Measurements from ENCODE around the gene GRSF1.

GRSF1 gene

GRCh38 chr4:70788733-70789132 lies 51.0 kb downstream of the GRSF1 start:
- no peak for DNase-seq

GRCh38 chr4:70787496-70787895 lies 52.2 kb downstream of the GRSF1 start:
- H3K9me3 ChIP-seq (ENCODE audit: insufficient read depth, low read length, severe bottlenecking): no peaks in the 10 kb centered on the region
- DNase-seq (no peak), ATAC-seq (ENCODE audit: insufficient read depth, low read depth) (no peak)
- H3K27me3 ChIP-seq (ENCODE audit: insufficient read depth, low read length, poor library complexity): no peaks in the 10 kb centered on the region
- no peak overlapping the region for H3K27ac ChIP-seq (ENCODE audit: low read length)
- H3K36me3 ChIP-seq (ENCODE audit: insufficient read depth, low read length): peaks cover 94% of the 10 kb centered on the region
- TF ChIP-seq EZH2 (IDR thresholded peaks at IDR 0.05; ENCODE audit: borderline replicate concordance, low read depth, low read length, severe bottlenecking) (no peak), CTCF (IDR thresholded peaks at IDR 0.05; ENCODE audit: borderline replicate concordance, extremely low read depth, low read length, poor library complexity, severe bottlenecking) (no peak)
- no peak overlapping the region for H2AFZ ChIP-seq (ENCODE audit: low read depth, low read length)
- H3K4me2 ChIP-seq (ENCODE audit: insufficient read depth, low read length): no peak overlapping the region
- H3K79me2 ChIP-seq (ENCODE audit: insufficient read depth, low read length): no peaks in the 10 kb centered on the region; the same call in 1 of the 2 replicates
- no peak overlapping the region for H3K9ac ChIP-seq (ENCODE audit: low read depth, low read length)
- no peaks in the 10 kb centered on the region for H3K4me1 ChIP-seq (ENCODE audit: insufficient read depth, low read length)
- no peaks in the 10 kb centered on the region for H4K20me1 ChIP-seq (ENCODE audit: insufficient read depth, low read length)
- H3K4me3 ChIP-seq (ENCODE audit: low read depth in 1 of 2, low read length in 2 of 2): no peak overlapping the region

More at GRCh38 chr4:70788733-70789132, 51.0 kb downstream of the GRSF1 start:
- Histone ChIP-seq H3K27ac (ENCODE audit: low read length) (no peak overlapping the region), H3K79me2 (ENCODE audit: insufficient read depth, low read length) (no peaks in the 10 kb centered on the region; the same call in 1 of the 2 replicates), H3K9me3 (ENCODE audit: insufficient read depth, low read length, severe bottlenecking) (no peaks in the 10 kb centered on the region), H3K36me3 (ENCODE audit: insufficient read depth, low read length) (peaks cover 94% of the 10 kb centered on the region), H3K4me2 (ENCODE audit: insufficient read depth, low read length) (no peak overlapping the region), H3K4me3 (ENCODE audit: low read depth in 1 of 2, low read length in 2 of 2) (no peak overlapping the region), H3K9ac (ENCODE audit: low read depth, low read length) (no peak overlapping the region), H4K20me1 (ENCODE audit: insufficient read depth, low read length) (no peaks in the 10 kb centered on the region), H3K4me1 (ENCODE audit: insufficient read depth, low read length) (no peaks in the 10 kb centered on the region), H3K27me3 (ENCODE audit: insufficient read depth, low read length, poor library complexity) (no peaks in the 10 kb centered on the region), H2AFZ (ENCODE audit: low read depth, low read length) (no peak overlapping the region)
- TF ChIP-seq CTCF (IDR thresholded peaks at IDR 0.05; ENCODE audit: borderline replicate concordance, extremely low read depth, low read length, poor library complexity, severe bottlenecking): no peak
- TF ChIP-seq EZH2 (IDR thresholded peaks at IDR 0.05; ENCODE audit: borderline replicate concordance, low read depth, low read length, severe bottlenecking): no peak
- no peak for ATAC-seq (ENCODE audit: insufficient read depth, low read depth)

- no peak for ATAC-seq (ENCODE audit: insufficient read depth, low read depth)
- peaks cover 89% of the 10 kb centered on the region for H3K36me3 ChIP-seq (ENCODE audit: insufficient read depth, low read length)
Observed at GRCh38 chr4:70783096-70783495, 56.6 kb downstream of the GRSF1 start.

More at GRCh38 chr4:70783096-70783495, 56.6 kb downstream of the GRSF1 start:
- Histone ChIP-seq H3K4me2 (ENCODE audit: insufficient read depth, low read length) (no peak overlapping the region), H3K27ac (ENCODE audit: low read length) (no peak overlapping the region), H3K4me1 (ENCODE audit: insufficient read depth, low read length) (no peaks in the 10 kb centered on the region), H3K27me3 (ENCODE audit: insufficient read depth, low read length, poor library complexity) (no peaks in the 10 kb centered on the region), H3K9me3 (ENCODE audit: insufficient read depth, low read length, severe bottlenecking) (no peaks in the 10 kb centered on the region), H4K20me1 (ENCODE audit: insufficient read depth, low read length) (no peaks in the 10 kb centered on the region), H3K9ac (ENCODE audit: low read depth, low read length) (no peak overlapping the region), H3K4me3 (ENCODE audit: low read depth in 1 of 2, low read length in 2 of 2) (no peak overlapping the region), H2AFZ (ENCODE audit: low read depth, low read length) (no peak overlapping the region), H3K79me2 (ENCODE audit: insufficient read depth, low read length) (no peaks in the 10 kb centered on the region; the same call in 1 of the 2 replicates)
- TF ChIP-seq CTCF (IDR thresholded peaks at IDR 0.05; ENCODE audit: borderline replicate concordance, extremely low read depth, low read length, poor library complexity, severe bottlenecking) (no peak), EZH2 (IDR thresholded peaks at IDR 0.05; ENCODE audit: borderline replicate concordance, low read depth, low read length, severe bottlenecking) (no peak)
- no peak for DNase-seq
